Stimulated activated effector memory CD8-positive, alpha-beta T cell treated with anti-CD3 and anti-CD28 coated beads, Interleukin-12 subunit alpha, Interleukin-12 subunit beta, amount 100 ng/mL, for 72 hours (primary cell): ENCODE results near the gene UBASH3A.
A peak's percentile ranks its signal among the peaks of the same experiment; 100 is the strongest.
"Not testable (repeated sequence)": the region's sequence is repeated elsewhere in the genome, so short reads cannot be mapped to it uniquely, and the experiment has no call there.

Experiments
- ATAC-seq: fragments of 150-1000 bp; cut with Tn5 transposase; 2 replicates; pipeline ENCODE4 v1.10.0; 2021
- DNase-seq, 2 donors: peaks; one replicate each; pipeline ENCODE4 v3.0.0; 2021 to 2022; ENCODE audit warnings: low spot score in 2 of 2
- H3K27ac Mint-ChIP-seq: one replicate; pipeline ENCODE4 v1.8.0; 2022; ENCODE audit warnings: mild to moderate bottlenecking, mixed read lengths
- H3K36me3 Mint-ChIP-seq: one replicate; pipeline ENCODE4 v1.8.0; 2022; ENCODE audit warnings: mild to moderate bottlenecking, mixed read lengths
- H3K4me1 Mint-ChIP-seq: one replicate; pipeline ENCODE4 v1.8.0; 2022; ENCODE audit warnings: mixed read lengths
- H3K4me3 Mint-ChIP-seq: one replicate; pipeline ENCODE4 v1.8.0; 2022; ENCODE audit warnings: mild to moderate bottlenecking, mixed read lengths
- H3K9me3 Mint-ChIP-seq: one replicate; pipeline ENCODE4 v1.8.0; 2022; ENCODE audit warnings: mixed read lengths

Gene UBASH3A

GRCh38 chr21:42406866-42407265, 3.2 kb downstream of the UBASH3A start:
- H3K4me3 Mint-ChIP-seq, result peak overlapping the region; percentile 88
- H3K27ac Mint-ChIP-seq, result peak overlapping the region; percentile 92
- ATAC-seq (no peak), DNase-seq (no peak)
- peaks cover 56% of the 10 kb centered on the region for H3K36me3 Mint-ChIP-seq
- peaks cover 49% of the 10 kb centered on the region for H3K4me1 Mint-ChIP-seq
- H3K9me3 Mint-ChIP-seq, result peaks cover 2% of the 10 kb centered on the region

GRCh38 chr21:42407476-42407875, 3.8 kb downstream of the UBASH3A start:
- no peak for DNase-seq

GRCh38 chr21:42408718-42409117, 5.0 kb downstream of the UBASH3A start:
- not testable (repeated sequence) for DNase-seq, ATAC-seq, H3K9me3 Mint-ChIP-seq, H3K27ac Mint-ChIP-seq
- peaks cover 51% of the 10 kb centered on the region for H3K36me3 Mint-ChIP-seq
- peaks cover 47% of the 10 kb centered on the region for H3K4me1 Mint-ChIP-seq
- peak overlapping the region; percentile 88 for H3K4me3 Mint-ChIP-seq

More at GRCh38 chr21:42407476-42407875, 3.8 kb downstream of the UBASH3A start:
- H3K27ac Mint-ChIP-seq, result peak overlapping the region; percentile 92
- no peaks in the 10 kb centered on the region for H3K9me3 Mint-ChIP-seq
- ATAC-seq, result no peak
- H3K4me3 Mint-ChIP-seq, result peak overlapping the region; percentile 88
- H3K36me3 Mint-ChIP-seq, result peaks cover 51% of the 10 kb centered on the region
- H3K4me1 Mint-ChIP-seq, result peaks cover 45% of the 10 kb centered on the region

GRCh38 chr21:42409366-42409765, 5.7 kb downstream of the UBASH3A start:
- no peak for ATAC-seq
- Mint-ChIP-seq H3K27ac (no peak overlapping the region), H3K4me3 (peak overlapping the region; percentile 29), H3K4me1 (peaks cover 53% of the 10 kb centered on the region), H3K9me3 (no peaks in the 10 kb centered on the region), H3K36me3 (peaks cover 51% of the 10 kb centered on the region)
- DNase-seq, result no peak

- DNase-seq (no peak), ATAC-seq (no peak)
- Mint-ChIP-seq H3K9me3 (no peaks in the 10 kb centered on the region), H3K36me3 (peaks cover 51% of the 10 kb centered on the region), H3K27ac (no peak overlapping the region), H3K4me1 (peaks cover 65% of the 10 kb centered on the region), H3K4me3 (no peak overlapping the region)
Observed at GRCh38 chr21:42411197-42411869, 7.6 kb downstream of the UBASH3A start.

GRCh38 chr21:42411891-42412635, 8.4 kb downstream of the UBASH3A start:
- no peak overlapping the region for H3K4me3 Mint-ChIP-seq
- ATAC-seq (no peak), DNase-seq (no peak)
- no peaks in the 10 kb centered on the region for H3K9me3 Mint-ChIP-seq
- no peak overlapping the region for H3K27ac Mint-ChIP-seq
- peaks cover 51% of the 10 kb centered on the region for H3K36me3 Mint-ChIP-seq
- H3K4me1 Mint-ChIP-seq, result peaks cover 65% of the 10 kb centered on the region

GRCh38 chr21:42412636-42412933, 8.9 kb downstream of the UBASH3A start:
- Mint-ChIP-seq H3K4me1 (peaks cover 65% of the 10 kb centered on the region), H3K4me3 (no peak overlapping the region)
- DNase-seq, result no peak

GRCh38 chr21:42413093-42413492, 9.4 kb downstream of the UBASH3A start:
- no peak for ATAC-seq
- DNase-seq, result no peak
- no peaks in the 10 kb centered on the region for H3K9me3 Mint-ChIP-seq
- H3K4me1 Mint-ChIP-seq, result peaks cover 65% of the 10 kb centered on the region
- H3K4me3 Mint-ChIP-seq, result no peak overlapping the region
- H3K27ac Mint-ChIP-seq, result peak overlapping the region; percentile 98
- peaks cover 52% of the 10 kb centered on the region for H3K36me3 Mint-ChIP-seq

More at GRCh38 chr21:42412636-42412933, 8.9 kb downstream of the UBASH3A start:
- ATAC-seq, result no peak
- Mint-ChIP-seq H3K36me3 (peaks cover 51% of the 10 kb centered on the region), H3K9me3 (no peaks in the 10 kb centered on the region), H3K27ac (no peak overlapping the region)

GRCh38 chr21:42413500-42413899, 9.8 kb downstream of the UBASH3A start:
- peak; percentile 62 for ATAC-seq
- peaks cover 66% of the 10 kb centered on the region for H3K4me1 Mint-ChIP-seq
- H3K27ac Mint-ChIP-seq, result peak overlapping the region; percentile 98
- DNase-seq, result peak in 1 of 2 donors; percentile 69
- H3K9me3 Mint-ChIP-seq, result no peaks in the 10 kb centered on the region
- H3K4me3 Mint-ChIP-seq, result no peak overlapping the region
- H3K36me3 Mint-ChIP-seq, result peaks cover 56% of the 10 kb centered on the region

GRCh38 chr21:42414066-42414465, 10.4 kb downstream of the UBASH3A start:
- ATAC-seq, result no peak
- peak overlapping the region; percentile 98 for H3K27ac Mint-ChIP-seq

GRCh38 chr21:42414553-42414927, 10.8 kb downstream of the UBASH3A start:
- peaks cover 70% of the 10 kb centered on the region for H3K4me1 Mint-ChIP-seq
- peak overlapping the region; percentile 98 for H3K27ac Mint-ChIP-seq
- DNase-seq, result peak in 1 of 2 donors; percentile 65
- H3K36me3 Mint-ChIP-seq, result peaks cover 66% of the 10 kb centered on the region
- H3K4me3 Mint-ChIP-seq, result no peak overlapping the region
- no peaks in the 10 kb centered on the region for H3K9me3 Mint-ChIP-seq
- no peak for ATAC-seq

More at GRCh38 chr21:42414066-42414465, 10.4 kb downstream of the UBASH3A start:
- H3K4me1 Mint-ChIP-seq, result peaks cover 70% of the 10 kb centered on the region
- DNase-seq, result no peak
- peaks cover 62% of the 10 kb centered on the region for H3K36me3 Mint-ChIP-seq
- H3K4me3 Mint-ChIP-seq, result no peak overlapping the region
- H3K9me3 Mint-ChIP-seq, result no peaks in the 10 kb centered on the region

- H3K9me3 Mint-ChIP-seq, result no peaks in the 10 kb centered on the region
- H3K4me3 Mint-ChIP-seq, result no peak overlapping the region
- peak; percentile 74 to 94 for DNase-seq
- ATAC-seq, result peak; percentile 88
- H3K36me3 Mint-ChIP-seq, result peaks cover 72% of the 10 kb centered on the region
- H3K4me1 Mint-ChIP-seq, result peaks cover 69% of the 10 kb centered on the region
- H3K27ac Mint-ChIP-seq, result peak overlapping the region; percentile 98
Observed at GRCh38 chr21:42414928-42415769, 11.4 kb downstream of the UBASH3A start.

GRCh38 chr21:42417533-42417932, 13.8 kb downstream of the UBASH3A start:
- Mint-ChIP-seq H3K4me1 (peaks cover 93% of the 10 kb centered on the region), H3K36me3 (peaks cover 95% of the 10 kb centered on the region), H3K27ac (peak overlapping the region; percentile 78), H3K9me3 (peaks cover 3% of the 10 kb centered on the region), H3K4me3 (no peak overlapping the region)
- peak; percentile 57 for ATAC-seq
- peak in 1 of 2 donors; percentile 71 for DNase-seq

- Mint-ChIP-seq H3K4me1 (peaks cover 97% of the 10 kb centered on the region), H3K4me3 (no peak overlapping the region), H3K36me3 (peaks cover 98% of the 10 kb centered on the region), H3K27ac (no peak overlapping the region), H3K9me3 (peaks cover 3% of the 10 kb centered on the region)
- DNase-seq (no peak), ATAC-seq (no peak)
Observed at GRCh38 chr21:42418886-42419285, 15.2 kb downstream of the UBASH3A start.

GRCh38 chr21:42419845-42420244, 16.1 kb downstream of the UBASH3A start:
- H3K4me3 Mint-ChIP-seq, result no peak overlapping the region
- no peak overlapping the region for H3K27ac Mint-ChIP-seq
- H3K4me1 Mint-ChIP-seq, result peaks cover 97% of the 10 kb centered on the region
- no peak for DNase-seq
- H3K36me3 Mint-ChIP-seq, result peaks cover 90% of the 10 kb centered on the region
- H3K9me3 Mint-ChIP-seq, result peaks cover 3% of the 10 kb centered on the region
- no peak for ATAC-seq
